ENCODE measurements around the gene HIVEP2. TPM values are rescaled to one million over a fixed set of nuclear protein-coding genes. Genes with fewer than 3 reads are reported as not detected.

Gene HIVEP2
- total RNA-seq, 2 experiments from 2014 or later = 45.8 to 49.7 TPM

DNA sequence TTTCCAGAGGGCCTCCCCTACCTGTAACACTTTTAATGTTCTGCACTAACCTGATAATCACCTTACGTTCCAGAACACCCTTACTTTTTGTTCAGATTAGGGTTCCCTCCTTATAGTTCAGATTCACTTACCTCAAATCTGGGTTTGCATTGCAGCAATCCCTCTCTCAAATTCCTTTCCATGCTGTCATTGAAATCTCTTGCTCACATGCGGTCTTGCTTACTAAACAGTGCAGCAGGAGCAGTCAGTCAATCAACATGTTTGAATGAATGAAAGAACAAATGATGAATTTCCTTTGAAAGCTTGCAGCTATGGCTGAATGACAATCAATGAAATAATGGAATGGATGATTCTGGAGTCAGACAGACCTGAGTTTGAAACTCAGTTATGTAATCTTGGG lies 200.1 kb downstream of the HIVEP2 start:
- POLR2A ChIA-PET = no interaction called here
- no peak overlapping the region for H3K4me3 Mint-ChIP-seq
- H3K4me1 Mint-ChIP-seq = no peaks in the 10 kb centered on the region
- H3K27ac Mint-ChIP-seq = no peak overlapping the region
- no peaks in the 10 kb centered on the region for H3K27me3 Mint-ChIP-seq
- H3K36me3 Mint-ChIP-seq = no peaks in the 10 kb centered on the region
- ATAC-seq (ENCODE audit: low read depth) = no peak
- no peaks in the 10 kb centered on the region for H3K9me3 Mint-ChIP-seq
- DNase-seq = no peak

GRCh38 chr6:142740449-142740848 lies 204.5 kb downstream of the HIVEP2 start:
- Mint-ChIP-seq H3K9me3 (peaks cover 3% of the 10 kb centered on the region), H3K27ac (no peak overlapping the region), H3K4me1 (no peaks in the 10 kb centered on the region), H3K36me3 (no peaks in the 10 kb centered on the region), H3K27me3 (no peaks in the 10 kb centered on the region), H3K4me3 (no peak overlapping the region)
- ATAC-seq (ENCODE audit: low read depth) = no peak
- DNase-seq = no peak
- POLR2A ChIA-PET = no interaction called here

DNA sequence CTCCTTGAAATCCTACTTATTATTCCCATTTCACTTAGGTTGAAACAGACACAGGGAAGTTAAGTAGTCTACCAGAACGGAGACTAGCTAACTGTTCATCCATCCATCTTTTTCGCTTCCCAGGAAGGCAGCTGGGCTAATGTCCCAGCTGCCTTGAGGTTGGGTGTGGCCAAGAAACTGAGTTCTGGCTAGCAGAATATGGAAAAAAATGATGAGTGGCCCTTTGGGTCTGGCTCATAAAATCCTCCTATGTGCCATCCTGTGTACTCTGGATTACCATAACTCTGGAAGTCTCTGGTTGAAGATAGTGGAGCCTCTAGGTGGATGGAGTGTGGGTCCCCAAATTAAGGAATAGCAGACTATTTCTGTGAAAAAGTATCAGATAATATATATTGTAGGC lies 206.2 kb downstream of the HIVEP2 start:
- ATAC-seq (ENCODE audit: low read depth) (no peak), DNase-seq (no peak)
- H3K27ac Mint-ChIP-seq = no peak overlapping the region
- H3K27me3 Mint-ChIP-seq = no peaks in the 10 kb centered on the region
- no peak overlapping the region for H3K4me3 Mint-ChIP-seq
- no peaks in the 10 kb centered on the region for H3K36me3 Mint-ChIP-seq
- POLR2A ChIA-PET = no interaction called here
- no peaks in the 10 kb centered on the region for H3K4me1 Mint-ChIP-seq
- peaks cover 3% of the 10 kb centered on the region for H3K9me3 Mint-ChIP-seq

DNA sequence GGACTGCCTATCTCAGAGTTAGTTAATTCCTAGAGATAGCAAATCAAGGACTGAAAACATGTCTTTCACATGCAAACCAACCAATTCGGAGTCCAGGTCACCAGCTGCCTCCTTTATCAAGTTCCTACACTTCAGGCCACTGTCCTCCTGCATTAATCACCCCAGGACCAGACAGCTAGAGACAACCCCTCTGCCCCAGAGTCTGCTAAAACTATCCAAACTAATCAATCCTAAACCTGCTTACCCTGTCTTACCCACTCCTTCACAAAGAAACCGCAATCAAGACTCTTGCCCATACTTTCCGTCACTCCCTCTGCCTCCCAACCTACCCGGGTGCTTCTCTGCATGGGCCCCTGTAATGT lies 207.0 kb downstream of the HIVEP2 start:
- no peaks in the 10 kb centered on the region for H3K27me3 Mint-ChIP-seq

GRCh38 chr6:142737368-142738034 lies 207.5 kb downstream of the HIVEP2 start:
- H3K36me3 Mint-ChIP-seq = no peaks in the 10 kb centered on the region
- no peaks in the 10 kb centered on the region for H3K4me1 Mint-ChIP-seq
- POLR2A ChIA-PET = no interaction called here
- H3K4me3 Mint-ChIP-seq = no peak overlapping the region
- no peak for DNase-seq
- ATAC-seq (ENCODE audit: low read depth) = no peak
- no peaks in the 10 kb centered on the region for H3K27me3 Mint-ChIP-seq
- H3K9me3 Mint-ChIP-seq = peaks cover 4% of the 10 kb centered on the region
- H3K27ac Mint-ChIP-seq = no peak overlapping the region

More for the DNA sequence above, 207.0 kb downstream of the HIVEP2 start:
- no peak for DNase-seq
- Mint-ChIP-seq H3K9me3 (peaks cover 4% of the 10 kb centered on the region), H3K27ac (no peak overlapping the region), H3K4me3 (no peak overlapping the region), H3K4me1 (no peaks in the 10 kb centered on the region), H3K36me3 (no peaks in the 10 kb centered on the region)
- no peak for ATAC-seq (ENCODE audit: low read depth)
- POLR2A ChIA-PET = no interaction called here

GRCh38 chr6:142735204-142735603 lies 209.8 kb downstream of the HIVEP2 start:
- no peaks in the 10 kb centered on the region for H3K27me3 Mint-ChIP-seq
- POLR2A ChIA-PET = no interaction called here
- peaks cover 4% of the 10 kb centered on the region for H3K9me3 Mint-ChIP-seq
- no peaks in the 10 kb centered on the region for H3K36me3 Mint-ChIP-seq
- H3K27ac Mint-ChIP-seq = no peak overlapping the region
- no peak for DNase-seq
- no peak for ATAC-seq (ENCODE audit: low read depth)
- H3K4me1 Mint-ChIP-seq = no peaks in the 10 kb centered on the region
- no peak overlapping the region for H3K4me3 Mint-ChIP-seq

DNA sequence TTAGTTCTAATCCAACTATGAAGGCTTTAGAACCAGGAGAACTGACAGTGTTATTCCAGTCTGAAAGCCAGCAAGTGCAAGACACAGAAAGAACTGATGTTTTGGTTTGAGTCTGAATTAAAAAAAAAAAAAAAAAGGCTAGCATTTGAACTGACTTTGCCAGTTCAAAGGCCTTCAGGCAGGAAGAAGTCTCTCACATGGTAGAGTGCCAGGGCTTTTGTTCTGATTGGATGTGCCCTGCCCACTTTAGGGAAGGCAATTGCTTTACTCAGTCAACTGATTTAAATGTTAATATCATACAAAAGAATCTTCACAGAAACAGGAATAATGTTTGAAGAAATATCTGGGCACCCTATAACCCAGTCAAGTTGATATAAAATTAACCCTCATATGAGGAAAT lies 212.2 kb downstream of the HIVEP2 start:
- Mint-ChIP-seq H3K4me1 (peaks cover 7% of the 10 kb centered on the region), H3K36me3 (no peaks in the 10 kb centered on the region), H3K9me3 (peaks cover 1% of the 10 kb centered on the region), H3K4me3 (no peak overlapping the region), H3K27me3 (no peaks in the 10 kb centered on the region), H3K27ac (no peak overlapping the region)
- DNase-seq = no peak
- ATAC-seq (ENCODE audit: low read depth) = no peak
- POLR2A ChIA-PET = no interaction called here

- Mint-ChIP-seq H3K4me1 (peaks cover 7% of the 10 kb centered on the region), H3K9me3 (peaks cover 1% of the 10 kb centered on the region), H3K27ac (no peak overlapping the region), H3K27me3 (no peaks in the 10 kb centered on the region), H3K36me3 (no peaks in the 10 kb centered on the region), H3K4me3 (no peak overlapping the region)
- POLR2A ChIA-PET = no interaction called here
- no peak for ATAC-seq (ENCODE audit: low read depth)
- DNase-seq = no peak
Observed at GRCh38 chr6:142731611-142732010, 213.4 kb downstream of the HIVEP2 start.

GRCh38 chr6:142729618-142730017 lies 215.4 kb downstream of the HIVEP2 start:
- DNase-seq = no peak
- Mint-ChIP-seq H3K27me3 (no peaks in the 10 kb centered on the region), H3K4me3 (no peak overlapping the region), H3K27ac (no peak overlapping the region), H3K36me3 (no peaks in the 10 kb centered on the region), H3K4me1 (peaks cover 13% of the 10 kb centered on the region), H3K9me3 (peaks cover 1% of the 10 kb centered on the region)
- POLR2A ChIA-PET = no interaction called here
- ATAC-seq (ENCODE audit: low read depth) = no peak

- Mint-ChIP-seq H3K27me3 (no peaks in the 10 kb centered on the region), H3K36me3 (no peaks in the 10 kb centered on the region), H3K4me3 (peak overlapping the region; percentile 16), H3K9me3 (peaks cover 1% of the 10 kb centered on the region), H3K4me1 (peaks cover 13% of the 10 kb centered on the region), H3K27ac (no peak overlapping the region)
- ATAC-seq (ENCODE audit: low read depth) (no peak), DNase-seq (no peak)
- POLR2A ChIA-PET = no interaction called here
Observed at GRCh38 chr6:142728910-142729481, 216.0 kb downstream of the HIVEP2 start.

- H3K27me3 Mint-ChIP-seq = no peaks in the 10 kb centered on the region
- H3K4me3 Mint-ChIP-seq = no peak overlapping the region
- ATAC-seq (ENCODE audit: low read depth) = no peak
- no peaks in the 10 kb centered on the region for H3K36me3 Mint-ChIP-seq
- H3K27ac Mint-ChIP-seq = no peak overlapping the region
- POLR2A ChIA-PET = no interaction called here
- DNase-seq = no peak
- peaks cover 13% of the 10 kb centered on the region for H3K4me1 Mint-ChIP-seq
- H3K9me3 Mint-ChIP-seq = no peaks in the 10 kb centered on the region
Observed at GRCh38 chr6:142728364-142728763, 216.6 kb downstream of the HIVEP2 start.

GRCh38 chr6:142726616-142727015 lies 218.4 kb downstream of the HIVEP2 start:
- no peaks in the 10 kb centered on the region for H3K9me3 Mint-ChIP-seq
- no peaks in the 10 kb centered on the region for H3K27me3 Mint-ChIP-seq

GRCh38 chr6:142725024-142725770 lies 219.8 kb downstream of the HIVEP2 start:
- no peak overlapping the region for H3K27ac Mint-ChIP-seq
- peaks cover 13% of the 10 kb centered on the region for H3K4me1 Mint-ChIP-seq
- no peak overlapping the region for H3K4me3 Mint-ChIP-seq
- H3K27me3 Mint-ChIP-seq = no peaks in the 10 kb centered on the region
- DNase-seq (no peak), ATAC-seq (ENCODE audit: low read depth) (peak; percentile 47)
- H3K9me3 Mint-ChIP-seq = no peaks in the 10 kb centered on the region
- POLR2A ChIA-PET = no interaction called here
- H3K36me3 Mint-ChIP-seq = no peaks in the 10 kb centered on the region

More at GRCh38 chr6:142726616-142727015, 218.4 kb downstream of the HIVEP2 start:
- DNase-seq = no peak
- POLR2A ChIA-PET = no interaction called here
- ATAC-seq (ENCODE audit: low read depth) = no peak
- no peaks in the 10 kb centered on the region for H3K36me3 Mint-ChIP-seq
- no peak overlapping the region for H3K4me3 Mint-ChIP-seq
- H3K27ac Mint-ChIP-seq = no peak overlapping the region
- peaks cover 13% of the 10 kb centered on the region for H3K4me1 Mint-ChIP-seq

DNA sequence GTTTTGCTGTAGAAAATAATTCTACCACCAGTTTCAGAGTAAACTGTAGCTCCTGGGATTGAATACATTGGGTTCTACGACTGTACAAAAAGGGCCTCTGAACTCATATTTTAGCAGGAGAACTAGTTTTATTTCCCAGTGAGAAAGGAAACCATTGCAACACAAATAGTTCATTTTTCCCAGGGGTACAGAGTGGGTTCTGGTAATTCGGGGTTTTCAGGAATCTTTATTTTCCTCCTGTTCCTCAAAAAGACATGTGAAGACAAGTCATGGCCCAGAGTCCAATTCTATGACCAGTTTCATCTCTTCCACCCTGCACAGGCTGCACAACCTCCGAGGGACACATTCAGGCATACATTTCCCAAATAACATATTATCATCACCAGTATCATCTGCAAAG lies 222.1 kb downstream of the HIVEP2 start:
- H3K4me1 Mint-ChIP-seq = peaks cover 6% of the 10 kb centered on the region
- H3K27me3 Mint-ChIP-seq = no peaks in the 10 kb centered on the region
- no peak for ATAC-seq (ENCODE audit: low read depth)
- H3K4me3 Mint-ChIP-seq = no peak overlapping the region
- peaks cover 12% of the 10 kb centered on the region for H3K9me3 Mint-ChIP-seq
- H3K27ac Mint-ChIP-seq = no peak overlapping the region
- H3K36me3 Mint-ChIP-seq = peaks cover 6% of the 10 kb centered on the region
- POLR2A ChIA-PET = no interaction called here
- no peak for DNase-seq

Data from activated naive CD8-positive, alpha-beta T cell treated with anti-CD3 and anti-CD28 coated beads, Interleukin-2, amount 10 ng/mL, durations not matched to agents 7 days and 5 days (primary cell).